ENCODE measurements around the gene GON4L. TPM values are rescaled to one million over a fixed set of nuclear protein-coding genes. Genes with fewer than 3 reads are reported as not detected.

Gene GON4L
- total RNA-seq, 2 experiments from 2014 or later: 71.0 to 77.0 TPM

GRCh38 chr1:155872527-155872926, 15.5 kb upstream of the GON4L start:
- H3K4me1 ChIP-seq (ENCODE audit: insufficient read depth, low read length): peaks cover 2% of the 10 kb centered on the region
- ChIA-PET CTCF (no interaction called here), POLR2A (interaction anchor here (0.7 to 1.0 kb wide), 3 partner anchors 16 to 644 kb away, joined by 3 read pairs; no protein-coding TSS in a partner anchor)
- H3K4me3 ChIP-seq (ENCODE audit: low read length): no peak overlapping the region
- no peaks in the 10 kb centered on the region for H3K9me3 ChIP-seq (ENCODE audit: control insufficient read depth in 1 of 2, insufficient read depth in 1 of 2, low read length in 2 of 2)
- H3K27me3 ChIP-seq (ENCODE audit: control insufficient read depth in 1 of 2, insufficient read depth in 2 of 2, low read length in 2 of 2): no peaks in the 10 kb centered on the region
- no peaks in the 10 kb centered on the region for H3K27me3 Mint-ChIP-seq
- H3K9me3 Mint-ChIP-seq: no peaks in the 10 kb centered on the region
- H3K27ac ChIP-seq (ENCODE audit: low read depth in 1 of 2, low read length in 2 of 2): no peak overlapping the region
- H3K36me3 ChIP-seq (ENCODE audit: insufficient read depth, low read length): peaks cover 7% of the 10 kb centered on the region
- H3K36me3 Mint-ChIP-seq (ENCODE audit: low read depth): no peaks in the 10 kb centered on the region
- ATAC-seq (ENCODE audit: poor library complexity) (no peak), DNase-seq (no peak)
- TF ChIP-seq CTCF (IDR thresholded peaks at IDR 0.05): no peak
- H3K4me3 Mint-ChIP-seq: no peak overlapping the region
- no peaks in the 10 kb centered on the region for H3K4me1 Mint-ChIP-seq (ENCODE audit: low read depth)
- H3K27ac Mint-ChIP-seq: no peak overlapping the region
- intact Hi-C loops (cut with DNase I, micrococcal nuclease): no loop called here

- peaks cover 2% of the 10 kb centered on the region for H3K4me1 ChIP-seq (ENCODE audit: insufficient read depth, low read length)
- no peak for TF ChIP-seq CTCF (IDR thresholded peaks at IDR 0.05)
- Mint-ChIP-seq H3K4me1 (ENCODE audit: low read depth) (no peaks in the 10 kb centered on the region), H3K4me3 (no peak overlapping the region), H3K36me3 (ENCODE audit: low read depth) (no peaks in the 10 kb centered on the region), H3K9me3 (no peaks in the 10 kb centered on the region), H3K27ac (no peak overlapping the region), H3K27me3 (no peaks in the 10 kb centered on the region)
- no peak overlapping the region for H3K27ac ChIP-seq (ENCODE audit: low read depth in 1 of 2, low read length in 2 of 2)
- ChIA-PET CTCF (interaction anchor here (1.1 kb wide), 1 partner anchor 14 kb away, joined by 3 read pairs; the partner anchor contains the start of gene GON4L), POLR2A (no interaction called here)
- no peak overlapping the region for H3K4me3 ChIP-seq (ENCODE audit: low read length)
- DNase-seq: no peak
- H3K27me3 ChIP-seq (ENCODE audit: control insufficient read depth in 1 of 2, insufficient read depth in 2 of 2, low read length in 2 of 2): no peaks in the 10 kb centered on the region
- H3K36me3 ChIP-seq (ENCODE audit: insufficient read depth, low read length): peaks cover 7% of the 10 kb centered on the region
- intact Hi-C loops (cut with DNase I, micrococcal nuclease): no loop called here
- no peaks in the 10 kb centered on the region for H3K9me3 ChIP-seq (ENCODE audit: control insufficient read depth in 1 of 2, insufficient read depth in 1 of 2, low read length in 2 of 2)
- ATAC-seq (ENCODE audit: poor library complexity): no peak
Observed at GRCh38 chr1:155871390-155871789, 14.4 kb upstream of the GON4L start.

DNA sequence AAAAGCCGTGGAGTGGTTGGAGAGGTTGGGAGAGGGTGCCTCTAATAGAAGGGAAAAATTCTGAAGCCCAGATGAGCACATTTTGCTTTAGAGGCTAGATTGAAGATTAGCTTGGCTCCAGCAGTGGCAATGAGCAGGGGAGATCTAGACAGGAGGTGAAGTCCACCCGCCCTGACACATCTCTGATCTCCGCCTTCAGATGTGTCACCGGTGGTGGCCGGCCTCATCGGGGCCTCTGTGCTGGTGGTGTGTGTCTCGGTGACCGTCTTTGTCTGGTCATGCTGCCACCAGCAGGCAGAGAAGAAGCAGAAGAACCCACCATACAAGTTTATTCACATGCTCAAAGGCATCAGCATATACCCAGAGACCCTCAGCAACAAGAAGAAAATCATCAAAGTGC, 10.8 kb upstream of the GON4L start:
- Histone ChIP-seq H3K4me1 (ENCODE audit: insufficient read depth, low read length) (peaks cover 2% of the 10 kb centered on the region), H3K36me3 (ENCODE audit: insufficient read depth, low read length) (peaks cover 7% of the 10 kb centered on the region), H3K27ac (ENCODE audit: low read depth in 1 of 2, low read length in 2 of 2) (no peak overlapping the region), H3K27me3 (ENCODE audit: control insufficient read depth in 1 of 2, insufficient read depth in 2 of 2, low read length in 2 of 2) (no peaks in the 10 kb centered on the region), H3K9me3 (ENCODE audit: control insufficient read depth in 1 of 2, insufficient read depth in 1 of 2, low read length in 2 of 2) (no peaks in the 10 kb centered on the region), H3K4me3 (ENCODE audit: low read length) (no peak overlapping the region)
- Mint-ChIP-seq H3K36me3 (ENCODE audit: low read depth) (no peaks in the 10 kb centered on the region), H3K27ac (no peak overlapping the region), H3K27me3 (peaks cover under 1% of the 10 kb centered on the region), H3K9me3 (no peaks in the 10 kb centered on the region), H3K4me1 (ENCODE audit: low read depth) (no peaks in the 10 kb centered on the region), H3K4me3 (no peak overlapping the region)
- ChIA-PET POLR2A (no interaction called here), CTCF (no interaction called here)
- intact Hi-C loops (cut with DNase I, micrococcal nuclease): no loop called here
- DNase-seq (no peak), ATAC-seq (ENCODE audit: poor library complexity) (no peak)
- TF ChIP-seq CTCF (IDR thresholded peaks at IDR 0.05): no peak

Measured in CD4-positive, alpha-beta T cell (primary cell).